Measurements from ENCODE around the gene FMO1.

GRCh38 chr1:171311771-171312558, 63.7 kb downstream of the FMO1 start:
- TF ChIP-seq TAF1 (IDR thresholded peaks at IDR 0.05; ENCODE audit: low read depth) (no peak), EP300 (conservative IDR thresholded peaks at IDR 0.05; ENCODE audit: poor library complexity, severe bottlenecking) (no peak), CTCF (IDR thresholded peaks at IDR 0.05; ENCODE audit: poor library complexity, severe bottlenecking) (no peak), POLR2AphosphoS5 (IDR thresholded peaks at IDR 0.05) (no peak), REST (IDR thresholded peaks at IDR 0.05; ENCODE audit: borderline replicate concordance) (no peak), EZH2 (IDR thresholded peaks at IDR 0.05; ENCODE audit: borderline replicate concordance, insufficient read depth, low read length, poor library complexity, severe bottlenecking) (no peak)
